Sigmoid colon (tissue), 7 donors: Measurements from ENCODE around the gene CCDC107. TPM values are rescaled to one million over a fixed set of nuclear protein-coding genes. Genes with fewer than 3 reads are reported as not detected.

Experiments
- DNase-seq: peaks from one replicate; pipeline ENCODE4 v3.0.0-alpha.2; 2019
- H3K27ac ChIP-seq, 4 donors: fragments of 200-600 bp; sonication (generic); one replicate each; pipeline ENCODE4 v1.5.1; 2016 to 2019; ENCODE audit warnings: mild to moderate bottlenecking in 1 of 4
- H3K27me3 ChIP-seq, 3 donors: fragments of 200-600 bp; sonication (generic); one replicate each; pipeline ENCODE4 v1.5.1; 2019; ENCODE audit warnings: mild to moderate bottlenecking in 1 of 3
- H3K36me3 ChIP-seq, 4 donors: fragments of 200-600 bp; sonication (generic); one replicate each; pipeline ENCODE4 v1.5.1; 2016 to 2019
- H3K4me1 ChIP-seq, 4 donors: fragments of 200-600 bp; sonication (generic); one replicate each; pipeline ENCODE4 v1.5.1; 2017 to 2019
- H3K4me3 ChIP-seq, 4 donors: fragments of 200-600 bp; sonication (generic); one replicate each; pipeline ENCODE4 v1.5.1; 2017 to 2019; ENCODE audit warnings: mild to moderate bottlenecking in 2 of 4, moderate library complexity in 1 of 4
- H3K9me3 ChIP-seq, 4 donors: fragments of 200-600 bp in 3 of 4; sonication (generic) in 3 of 4; one replicate each; pipeline versions ENCODE4 v1.5.1 to v1.6.1; 2013 to 2019
- EP300 ChIP-seq, 4 donors: sonication (generic); formaldehyde crosslinking; IDR thresholded peaks; one replicate each; pipeline ENCODE4 v1.6.1; 2017; ENCODE audit warnings: antibody characterized with exemption in 4 of 4
- POLR2A ChIP-seq, 2 donors: fragments of 450-650 bp; IDR thresholded peaks; one replicate each; pipeline ENCODE4 v1.6.1; 2016; ENCODE audit warnings: antibody characterized with exemption in 2 of 2, mild to moderate bottlenecking in 2 of 2, moderate library complexity in 2 of 2
- POLR2AphosphoS5 ChIP-seq, 4 donors: sonication (generic); formaldehyde crosslinking; IDR thresholded peaks; one replicate each; pipeline ENCODE4 v1.6.1; 2017; ENCODE audit warnings: antibody characterized with exemption in 4 of 4
- WGBS, 2 donors: extraction: QIAGEN DNeasy Blood & Tissue Kit; methylation state at CpG; one replicate each; pipeline ENCODE4 v1.1.7; 2013; 5-methylcytosine and 5-hydroxymethylcytosine counted together
- intact Hi-C: fragments of 100-400 bp; cut with DNase I; formaldehyde crosslinking; loops from one replicate; pipeline ENCODE4 v1.15.1; 2023
- polyA plus RNA-seq, 3 donors: library from polyadenylated mRNA; stranded (reverse); fragments of 200-250 nt; gene quantifications; one replicate each; pipeline ENCODE4 v1.2.3, GENCODE V29; 2013
- total RNA-seq, 4 donors: library from RNA; depleted of rRNA; stranded (reverse); fragments of >200 nt; gene quantifications; one replicate each; pipeline ENCODE4 v1.1.0, GENCODE V29; 2016
- TF ChIP-seq, protein P1 (sequence below), 4 experiments: fragments of 450-650 bp in 3 of 4; fragments of 200-600 bp in 1 of 4; IDR thresholded peaks; one replicate each; pipeline ENCODE4 v1.5.1; 2016 to 2019; ENCODE audit warnings: antibody characterized with exemption in 4 of 4, mild to moderate bottlenecking in 3 of 4, moderate library complexity in 2 of 4
- donor health status: healthy with polysubstance abuse.
- donor health status: Bipolar disorder and iron deficiency.
- donor health status: healthy.

Gene CCDC107
- total and polyA plus RNA-seq, 7 donors, result 21.3 to 112 (median 70.6) TPM

DNA sequence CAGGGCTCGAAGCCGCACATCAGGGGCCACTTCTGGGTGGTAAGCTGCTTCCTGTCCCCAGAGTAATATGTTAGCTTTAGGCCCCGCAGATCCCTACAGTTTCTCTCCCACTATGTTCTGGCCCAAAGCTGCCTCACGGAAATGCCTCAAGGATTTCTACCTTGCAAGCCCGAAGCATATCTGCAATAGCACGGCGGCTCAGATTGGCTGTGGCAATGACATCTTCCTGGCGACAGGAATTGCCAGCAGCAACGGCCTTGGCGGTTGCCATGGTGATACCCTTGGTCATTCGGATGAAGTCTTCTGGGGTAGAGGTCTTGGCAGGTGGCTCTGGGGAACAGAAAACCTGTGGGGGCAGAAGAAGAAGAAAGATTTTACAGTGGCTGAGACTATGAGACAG is 41.9 kb downstream of the CCDC107 start:
- peaks cover 0 to 37% (median 19%) of the 10 kb centered on the region in 4 donors for H3K4me1 ChIP-seq
- H3K36me3 ChIP-seq, result peaks cover 78 to 96% (median 82%) of the 10 kb centered on the region in 4 donors
- WGBS, 2 donors, result 90 to 92% methylated on average over 11 of the region's 11 CpGs
- peak overlapping the region; percentile 95 to 100 (median 98) for H3K27ac ChIP-seq
- TF ChIP-seq, protein P1, sequence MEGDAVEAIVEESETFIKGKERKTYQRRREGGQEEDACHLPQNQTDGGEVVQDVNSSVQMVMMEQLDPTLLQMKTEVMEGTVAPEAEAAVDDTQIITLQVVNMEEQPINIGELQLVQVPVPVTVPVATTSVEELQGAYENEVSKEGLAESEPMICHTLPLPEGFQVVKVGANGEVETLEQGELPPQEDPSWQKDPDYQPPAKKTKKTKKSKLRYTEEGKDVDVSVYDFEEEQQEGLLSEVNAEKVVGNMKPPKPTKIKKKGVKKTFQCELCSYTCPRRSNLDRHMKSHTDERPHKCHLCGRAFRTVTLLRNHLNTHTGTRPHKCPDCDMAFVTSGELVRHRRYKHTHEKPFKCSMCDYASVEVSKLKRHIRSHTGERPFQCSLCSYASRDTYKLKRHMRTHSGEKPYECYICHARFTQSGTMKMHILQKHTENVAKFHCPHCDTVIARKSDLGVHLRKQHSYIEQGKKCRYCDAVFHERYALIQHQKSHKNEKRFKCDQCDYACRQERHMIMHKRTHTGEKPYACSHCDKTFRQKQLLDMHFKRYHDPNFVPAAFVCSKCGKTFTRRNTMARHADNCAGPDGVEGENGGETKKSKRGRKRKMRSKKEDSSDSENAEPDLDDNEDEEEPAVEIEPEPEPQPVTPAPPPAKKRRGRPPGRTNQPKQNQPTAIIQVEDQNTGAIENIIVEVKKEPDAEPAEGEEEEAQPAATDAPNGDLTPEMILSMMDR (IDR thresholded peaks at IDR 0.05), result no peak
- TF ChIP-seq EP300 (IDR thresholded peaks at IDR 0.05) (no peak), POLR2AphosphoS5 (IDR thresholded peaks at IDR 0.05) (no peak), POLR2A (IDR thresholded peaks at IDR 0.05) (no peak)
- H3K27me3 ChIP-seq, result no peaks in the 10 kb centered on the region
- H3K9me3 ChIP-seq, result no peaks in the 10 kb centered on the region
- DNase-seq, result peak; percentile 53
- intact Hi-C loops, result no loop called here
- no peak overlapping the region for H3K4me3 ChIP-seq

DNA sequence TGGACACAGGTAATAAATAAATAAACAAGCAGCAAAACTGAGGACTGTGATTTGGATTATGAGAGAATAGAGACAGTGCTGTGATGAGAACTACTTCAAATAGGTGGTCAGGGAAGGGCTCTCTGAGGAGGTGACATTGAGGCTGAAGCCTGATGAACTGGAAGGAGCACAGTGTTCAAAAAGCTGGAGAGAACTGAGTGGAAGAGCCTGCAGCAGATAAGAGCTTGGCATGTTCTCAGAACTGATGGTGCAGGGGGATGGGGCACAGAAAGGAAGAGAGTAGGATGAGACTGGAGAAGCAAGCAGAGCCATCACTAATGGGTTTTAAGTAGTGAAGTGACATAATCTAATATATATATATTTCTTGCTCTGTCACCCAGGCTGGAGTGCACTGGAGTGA is 42.9 kb downstream of the CCDC107 start:
- peak overlapping the region; percentile 10 to 100 (median 96) for H3K27ac ChIP-seq
- intact Hi-C loops, result no loop called here
- H3K9me3 ChIP-seq, result no peaks in the 10 kb centered on the region
- peak; percentile 5 for DNase-seq
- TF ChIP-seq, protein P1 (IDR thresholded peaks at IDR 0.05), result no peak
- TF ChIP-seq EP300 (IDR thresholded peaks at IDR 0.05) (no peak), POLR2A (IDR thresholded peaks at IDR 0.05) (no peak), POLR2AphosphoS5 (IDR thresholded peaks at IDR 0.05) (no peak)
- peaks cover 0 to 28% (median 17%) of the 10 kb centered on the region in 4 donors for H3K4me1 ChIP-seq
- no peaks in the 10 kb centered on the region for H3K27me3 ChIP-seq
- H3K4me3 ChIP-seq, result no peak overlapping the region
- H3K36me3 ChIP-seq, result peaks cover 87 to 100% (median 91%) of the 10 kb centered on the region in 4 donors

DNA sequence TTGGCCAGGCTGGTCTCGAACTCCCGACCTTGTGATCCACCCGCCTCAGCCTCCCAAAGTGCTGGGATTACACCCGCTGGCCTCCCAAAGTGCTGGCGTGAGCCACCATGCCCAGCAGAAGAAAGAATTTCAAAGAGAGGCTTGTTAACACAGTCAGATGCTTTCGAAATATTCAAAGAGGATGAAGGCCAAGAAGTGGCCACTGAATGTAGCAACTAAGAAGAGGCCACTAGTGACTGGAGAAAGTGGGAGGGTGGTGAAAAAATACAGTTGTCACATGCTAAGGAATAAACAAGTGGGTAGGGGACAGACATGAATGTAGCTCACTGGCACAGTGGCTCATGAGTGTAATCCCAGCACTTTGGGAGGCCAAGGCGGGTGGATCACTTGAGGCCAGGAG is 44.6 kb downstream of the CCDC107 start:
- WGBS, 2 donors, result 95 to 97% methylated on average over 7 of the region's 7 CpGs
- H3K4me1 ChIP-seq, result peaks cover 0 to 11% (median 0%) of the 10 kb centered on the region in 4 donors
- H3K27ac ChIP-seq, result peak overlapping the region in 3 of 4 donors; percentile 44 to 100 (median 98)
- DNase-seq, result peak; percentile 1
- H3K4me3 ChIP-seq, result no peak overlapping the region
- TF ChIP-seq EP300 (IDR thresholded peaks at IDR 0.05), result no peak
- TF ChIP-seq POLR2AphosphoS5 (IDR thresholded peaks at IDR 0.05), result no peak
- no peak for TF ChIP-seq POLR2A (IDR thresholded peaks at IDR 0.05)
- TF ChIP-seq, protein P1 (IDR thresholded peaks at IDR 0.05), result no peak
- intact Hi-C loops, result no loop called here
- no peaks in the 10 kb centered on the region for H3K27me3 ChIP-seq
- H3K9me3 ChIP-seq, result no peaks in the 10 kb centered on the region
- peaks cover 100% of the 10 kb centered on the region in 4 donors for H3K36me3 ChIP-seq

DNA sequence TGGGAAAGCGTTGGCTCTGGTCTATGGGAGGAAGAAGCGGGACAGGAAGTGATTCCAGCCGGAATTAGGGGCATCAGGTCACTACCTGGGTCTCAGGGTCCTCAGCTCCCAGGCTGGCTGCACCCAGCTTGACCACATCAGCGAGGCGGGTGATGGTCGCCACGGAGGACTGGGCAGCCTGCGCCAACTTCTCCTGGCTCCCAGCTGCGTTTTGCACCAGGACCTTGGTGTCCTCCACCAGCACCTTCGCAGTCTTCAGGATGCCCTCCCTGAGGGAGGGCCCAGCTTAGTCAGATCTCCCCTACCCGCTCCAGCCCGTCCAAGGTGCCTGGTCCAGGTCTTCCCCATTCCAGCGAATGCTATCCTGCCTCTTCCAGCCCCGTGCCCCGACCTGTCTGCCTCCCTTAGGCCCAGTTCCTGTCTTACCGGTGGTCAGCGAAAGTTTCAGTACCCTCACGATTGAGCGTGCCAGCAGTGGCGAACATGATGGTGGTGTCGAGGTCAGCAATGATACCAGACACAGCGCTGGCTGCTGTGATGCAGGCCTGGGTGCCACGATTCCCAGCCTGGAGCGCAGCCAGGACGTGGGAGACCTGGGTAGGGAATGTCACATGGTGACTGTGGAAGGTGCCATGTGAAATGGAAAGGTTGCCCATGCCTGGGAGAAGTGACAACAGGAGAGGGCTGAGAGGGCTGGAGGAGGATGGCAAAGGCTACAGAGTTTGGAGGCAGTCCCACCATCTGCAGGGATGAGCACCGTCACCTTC is 46.0 kb downstream of the CCDC107 start:
- WGBS, 2 donors, result 96 to 97% methylated on average over 26 of the region's 26 CpGs

More for the DNA sequence above, 46.0 kb downstream of the CCDC107 start:
- intact Hi-C loops, result no loop called here
- Histone ChIP-seq H3K4me1 (peaks cover 0 to 4% (median 0%) of the 10 kb centered on the region in 4 donors), H3K36me3 (peaks cover 100% of the 10 kb centered on the region in 4 donors), H3K4me3 (no peak overlapping the region), H3K27me3 (no peaks in the 10 kb centered on the region), H3K27ac (peak overlapping the region in 2 of 4 donors; percentile 14 to 100), H3K9me3 (no peaks in the 10 kb centered on the region)
- no peak for DNase-seq
- TF ChIP-seq, protein P1 (IDR thresholded peaks at IDR 0.05), result no peak
